Neural crest cell (in vitro differentiated cells): ENCODE data around the gene CFAP52. TPM values are rescaled to one million over a fixed set of nuclear protein-coding genes. Genes with fewer than 3 reads are reported as not detected.
"Not testable (repeated sequence)": the region's sequence is repeated elsewhere in the genome, so short reads cannot be mapped to it uniquely, and the experiment has no call there.

Source experiments
- DNase-seq: peaks from one replicate; pipeline ENCODE4 v3.0.0; 2021; ENCODE audit warnings: low read depth, mixed read lengths, low spot score
- H3K27ac Mint-ChIP-seq: one replicate; pipeline ENCODE4 v1.8.0; 2021; ENCODE audit warnings: mild to moderate bottlenecking, mixed read lengths; ENCODE audit not compliant: unreplicated experiment
- H3K27me3 Mint-ChIP-seq: 2 replicates; pipeline ENCODE4 v1.8.0; 2021; ENCODE audit warnings: low read depth, mild to moderate bottlenecking, mixed read lengths
- H3K36me3 Mint-ChIP-seq: 2 replicates; pipeline ENCODE4 v1.8.0; 2021; ENCODE audit warnings: low read depth, mild to moderate bottlenecking, mixed read lengths
- H3K4me1 Mint-ChIP-seq: 2 replicates; pipeline ENCODE4 v1.8.0; 2021; ENCODE audit warnings: mixed read lengths
- H3K4me3 Mint-ChIP-seq: one replicate; pipeline ENCODE4 v1.8.0; 2021; ENCODE audit warnings: mild to moderate bottlenecking, mixed read lengths
- H3K9me3 Mint-ChIP-seq: 2 replicates; pipeline ENCODE4 v1.8.0; 2021; ENCODE audit warnings: mixed read lengths
- CTCF ChIP-seq: fragments of 200-600 bp; sonication (generic); conservative IDR thresholded peaks from 2 replicates; pipeline ENCODE4 v1.5.0; 2021; ENCODE audit warnings: antibody characterized with exemption, mild to moderate bottlenecking
- total RNA-seq: library from RNA; stranded (reverse); gene quantifications from 2 replicates; pipeline ENCODE4 v1.2.1, GENCODE V29; 2021

The CFAP52 gene
- total RNA-seq, 1 donor from 2014 or later: not detected

- Mint-ChIP-seq H3K4me3 (no peak overlapping the region), H3K4me1 (no peaks in the 10 kb centered on the region), H3K36me3 (peaks cover under 1% of the 10 kb centered on the region), H3K9me3 (peaks cover 2% of the 10 kb centered on the region), H3K27ac (no peak overlapping the region), H3K27me3 (no peaks in the 10 kb centered on the region)
- TF ChIP-seq CTCF: no peak
- no peak for DNase-seq
Measured at GRCh38 chr17:9557161-9557755, 19.2 kb upstream of the CFAP52 start.

- H3K27ac Mint-ChIP-seq: no peak overlapping the region
- DNase-seq: no peak
- no peak overlapping the region for H3K4me3 Mint-ChIP-seq
- H3K27me3 Mint-ChIP-seq: no peaks in the 10 kb centered on the region
- peaks cover 2% of the 10 kb centered on the region for H3K9me3 Mint-ChIP-seq
- peaks cover 6% of the 10 kb centered on the region for H3K36me3 Mint-ChIP-seq
- no peak for TF ChIP-seq CTCF
- H3K4me1 Mint-ChIP-seq: no peaks in the 10 kb centered on the region
Measured at GRCh38 chr17:9557857-9558256, 18.6 kb upstream of the CFAP52 start.

GRCh38 chr17:9564104-9564503 is 12.3 kb upstream of the CFAP52 start:
- Mint-ChIP-seq H3K27ac (no peak overlapping the region), H3K4me1 (no peaks in the 10 kb centered on the region), H3K36me3 (peaks cover 24% of the 10 kb centered on the region), H3K4me3 (no peak overlapping the region), H3K27me3 (no peaks in the 10 kb centered on the region), H3K9me3 (no peaks in the 10 kb centered on the region)
- no peak for DNase-seq
- TF ChIP-seq CTCF: no peak

GRCh38 chr17:9566067-9566466 is 10.4 kb upstream of the CFAP52 start:
- Mint-ChIP-seq H3K4me3 (no peak overlapping the region), H3K27me3 (no peaks in the 10 kb centered on the region), H3K36me3 (peaks cover 24% of the 10 kb centered on the region), H3K4me1 (no peaks in the 10 kb centered on the region), H3K27ac (no peak overlapping the region), H3K9me3 (no peaks in the 10 kb centered on the region)
- TF ChIP-seq CTCF: no peak
- DNase-seq: no peak

GRCh38 chr17:9566739-9567138 is 9.7 kb upstream of the CFAP52 start:
- H3K4me1 Mint-ChIP-seq, H3K9me3 Mint-ChIP-seq, DNase-seq, H3K27ac Mint-ChIP-seq, H3K4me3 Mint-ChIP-seq, H3K27me3 Mint-ChIP-seq: not testable (repeated sequence)
- peaks cover 24% of the 10 kb centered on the region for H3K36me3 Mint-ChIP-seq

- TF ChIP-seq CTCF: no peak
- Mint-ChIP-seq H3K27ac (no peak overlapping the region), H3K36me3 (peaks cover 17% of the 10 kb centered on the region), H3K27me3 (no peaks in the 10 kb centered on the region), H3K4me1 (no peaks in the 10 kb centered on the region), H3K4me3 (no peak overlapping the region), H3K9me3 (no peaks in the 10 kb centered on the region)
- DNase-seq: no peak
Measured at GRCh38 chr17:9568004-9568403, 8.4 kb upstream of the CFAP52 start.
